Epidermal melanocyte (primary cell): ENCODE data around the gene ATOSA.

Experiments used
- DNase-seq: peaks from one replicate; pipeline ENCODE4 v3.0.0; 2011; ENCODE audit warnings: low spot score; ENCODE audit not compliant: insufficient read length

The ATOSA gene

GRCh38 chr15:52652286-52652685, 26.9 kb downstream of the ATOSA start:
- no peak for DNase-seq

GRCh38 chr15:52651868-52652267, 27.3 kb downstream of the ATOSA start:
- DNase-seq, result peak; percentile 70

- DNase-seq, result no peak
Measured at GRCh38 chr15:52651114-52651513, 28.1 kb downstream of the ATOSA start.

GRCh38 chr15:52649686-52650085, 29.5 kb downstream of the ATOSA start:
- no peak for DNase-seq

- DNase-seq, result no peak
Measured at GRCh38 chr15:52645916-52646315, 33.3 kb downstream of the ATOSA start.

GRCh38 chr15:52642386-52643361, 36.5 kb downstream of the ATOSA start:
- no peak for DNase-seq

- no peak for DNase-seq
Measured at GRCh38 chr15:52636459-52636858, 42.7 kb downstream of the ATOSA start.

- DNase-seq, result no peak
Measured at GRCh38 chr15:52635908-52636307, 43.3 kb downstream of the ATOSA start.
